ENCODE data around the gene TBRG4. TPM values are rescaled to one million over a fixed set of nuclear protein-coding genes. Genes with fewer than 3 reads are reported as not detected.

TBRG4 gene
- total RNA-seq, 1 experiment from 2014 or later = 127 TPM

GRCh38 chr7:45100761-45101480 lies 10.6 kb downstream of the TBRG4 start:
- no peak for DNase-seq
- TF ChIP-seq CTCF (conservative IDR thresholded peaks at IDR 0.05) = no peak

More at GRCh38 chr7:45100761-45101480, 10.6 kb downstream of the TBRG4 start:
- Histone ChIP-seq H4K8ac (replicated peaks; ENCODE audit: insufficient read length, low read depth, low read length) (no peak overlapping the region), H2BK12ac (ENCODE audit: insufficient read length, low read depth, low read length) (no peak overlapping the region), H3K79me1 (ENCODE audit: insufficient read depth, low read depth, low read length, poor library complexity, severe bottlenecking) (no peaks in the 10 kb centered on the region), H3K79me2 (ENCODE audit: insufficient read depth, low read length) (no peaks in the 10 kb centered on the region), H4K5ac (ENCODE audit: insufficient read length, low read depth, low read length) (no peak overlapping the region), H3K4me1 (ENCODE audit: insufficient read depth, low read length) (no peaks in the 10 kb centered on the region), H3K23ac (ENCODE audit: insufficient read length, low read depth, low read length) (no peak overlapping the region), H2BK20ac (ENCODE audit: low read depth, low read length, poor library complexity, severe bottlenecking) (no peak overlapping the region), H4K91ac (ENCODE audit: insufficient read length, low read depth, low read length) (no peak overlapping the region), H3K56ac (ENCODE audit: insufficient read length, low read depth, low read length) (no peak overlapping the region), H3K23me2 (ENCODE audit: insufficient read length, low read depth, low read length, poor library complexity, severe bottlenecking) (no peaks in the 10 kb centered on the region), H3K9ac (ENCODE audit: extremely low read depth, insufficient read length, low read length) (no peak overlapping the region), H2BK15ac (ENCODE audit: low read depth, low read length) (no peak overlapping the region), H2AFZ (ENCODE audit: low read length) (no peak overlapping the region), H4K20me1 (ENCODE audit: control insufficient read depth, insufficient read depth, insufficient read length) (no peaks in the 10 kb centered on the region), H3K27me3 (ENCODE audit: insufficient read depth, low read length) (no peaks in the 10 kb centered on the region), H3K27ac (ENCODE audit: insufficient read length, low read depth, low read length) (no peak overlapping the region), H2BK120ac (ENCODE audit: low read depth, low read length, poor library complexity, severe bottlenecking) (no peak overlapping the region), H3K9me3 (ENCODE audit: control insufficient read depth, low read depth, low read length) (no peaks in the 10 kb centered on the region), H2BK5ac (ENCODE audit: insufficient read length, low read length) (no peak overlapping the region), H3K4ac (ENCODE audit: low read depth, low read length) (no peak overlapping the region), H3K4me2 (ENCODE audit: insufficient read depth, insufficient read length, low read length) (no peak overlapping the region), H3K14ac (ENCODE audit: insufficient read depth, low read length) (no peak overlapping the region), H3K18ac (ENCODE audit: insufficient read length, low read depth, low read length) (no peak overlapping the region), H3T11ph (ENCODE audit: low read length) (no peak overlapping the region), H2AK5ac (ENCODE audit: insufficient read length, low read length) (no peak overlapping the region)
- WGBS (ENCODE audit: extremely low coverage, insufficient read length, low lambda C conversion rate) = no CpG with 5 or more reads among the region's 13 CpGs
- no peaks in the 10 kb centered on the region for H3K27me3 Mint-ChIP-seq (ENCODE audit: low read depth)
- peaks cover 23 to 71% (median 62%) of the 10 kb centered on the region in 3 experiments for H3K36me3 Mint-ChIP-seq (ENCODE audit: insufficient read depth in 1 of 3, low read depth in 3 of 3)
- H3K4me3 Mint-ChIP-seq = no peak overlapping the region
- no peak overlapping the region for H3K27ac Mint-ChIP-seq
- no peaks in the 10 kb centered on the region for H3K9me3 Mint-ChIP-seq
- H3K4me1 Mint-ChIP-seq = no peaks in the 10 kb centered on the region

All from H9 (cell line).